ENCODE results near the gene SLC7A8.
"Not testable (repeated sequence)": the region's sequence is repeated elsewhere in the genome, so short reads cannot be mapped to it uniquely, and the experiment has no call there.

Gene SLC7A8

DNA sequence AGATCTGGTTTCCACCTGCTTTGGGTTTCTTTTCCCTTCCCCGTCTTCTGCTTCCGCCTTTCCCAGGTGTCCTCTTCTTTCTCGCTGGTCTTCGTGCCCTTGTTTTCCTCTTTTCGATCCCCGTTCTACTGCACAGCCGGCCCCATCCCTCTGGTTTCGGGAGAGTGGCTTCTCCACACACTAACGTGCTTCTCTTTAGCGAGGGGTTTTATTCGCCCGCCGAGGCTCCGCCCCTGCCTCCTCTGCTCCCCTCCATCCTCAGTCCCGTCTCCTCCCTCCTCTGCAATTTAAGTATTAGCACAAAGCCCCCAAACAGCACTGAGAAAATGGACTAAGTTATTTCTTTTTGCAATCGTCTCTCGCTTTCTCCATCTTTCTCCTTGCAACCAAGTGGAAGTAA lies at the start of gene SLC7A8:
TSS of gene SLC7A8 (minus strand) at position 182 of the 400 bp plus-strand sequence. CDS start 746 bp downstream, outside the sequence.
- no peak within 1 kb of the TSS; the same call in 1 of the 2 replicates for H3K9ac ChIP-seq (ENCODE audit: low read depth, low read length)

DNA sequence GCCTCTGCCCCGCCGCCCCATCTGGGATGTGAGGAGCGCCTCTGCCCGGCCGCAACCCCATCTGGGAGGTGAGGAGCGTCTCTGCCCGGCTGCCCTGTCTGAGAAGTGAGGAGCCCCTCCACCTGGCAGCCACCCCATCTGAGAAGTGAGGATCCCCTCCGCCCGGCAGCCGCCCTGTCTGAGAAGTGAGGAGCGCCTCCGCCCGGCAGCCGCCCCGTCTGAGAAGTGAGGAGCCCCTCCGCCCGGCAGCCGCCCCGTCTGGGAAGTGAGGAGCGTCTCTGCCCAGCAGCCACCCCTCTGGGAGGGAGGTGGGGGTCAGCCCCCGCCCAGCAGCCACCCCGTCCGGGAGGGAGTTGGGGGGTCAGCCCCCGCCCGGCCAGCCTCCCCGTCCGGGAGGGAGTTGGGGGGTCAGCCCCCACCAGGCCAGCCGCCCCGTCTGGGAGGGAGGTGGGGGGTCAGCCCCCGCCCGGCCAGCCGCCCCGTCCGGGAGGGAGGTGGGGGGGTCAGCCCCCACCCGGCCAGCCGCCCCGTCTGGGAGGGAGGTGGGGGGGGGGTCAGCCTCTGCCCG lies 48.9 kb upstream of the SLC7A8 start:
- H3K9me3 ChIP-seq (ENCODE audit: control insufficient read depth, insufficient read depth, low read length); H3K4me1 ChIP-seq (ENCODE audit: control insufficient read depth, insufficient read depth, low read length); H3K9ac ChIP-seq (ENCODE audit: low read depth, low read length); H3K27ac ChIP-seq (ENCODE audit: low read depth, low read length); H3K4me3 ChIP-seq (ENCODE audit: low read depth, low read length); H3K27me3 ChIP-seq (ENCODE audit: control insufficient read depth, insufficient read depth, low read length); H3K36me3 ChIP-seq (ENCODE audit: control insufficient read depth, insufficient read depth, low read length): not testable (repeated sequence)

More for the DNA sequence above, at the start of gene SLC7A8:
- Histone ChIP-seq H3K4me1 (ENCODE audit: control insufficient read depth, insufficient read depth, low read length) (peaks cover 22% of the 10 kb centered on the region), H3K27me3 (ENCODE audit: control insufficient read depth, insufficient read depth, low read length) (no peaks in the 10 kb centered on the region), H3K36me3 (ENCODE audit: control insufficient read depth, insufficient read depth, low read length) (no peaks in the 10 kb centered on the region), H3K27ac (ENCODE audit: low read depth, low read length) (peak within 1 kb of the TSS; percentile 52), H3K9me3 (ENCODE audit: control insufficient read depth, insufficient read depth, low read length) (no peaks in the 10 kb centered on the region), H3K4me3 (ENCODE audit: low read depth, low read length) (peak within 1 kb of the TSS; percentile 77)

DNA sequence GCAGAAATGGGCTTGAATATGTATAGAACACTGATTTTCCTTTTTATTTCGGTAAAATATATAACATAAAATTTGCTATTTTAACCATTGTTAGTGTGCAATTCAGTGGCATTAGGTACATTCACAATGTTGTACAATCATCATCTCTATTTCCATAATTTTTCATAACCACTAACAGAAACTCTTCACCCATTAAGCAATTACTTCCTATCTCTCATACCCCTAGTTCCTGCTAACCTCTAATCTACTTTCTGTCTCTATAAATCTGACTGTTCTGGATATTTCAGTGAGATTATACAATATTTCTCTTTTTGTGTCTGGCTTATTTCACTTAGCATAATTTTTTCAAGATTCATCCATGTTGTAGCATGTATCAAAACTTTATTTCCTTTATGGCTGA lies 45.4 kb upstream of the SLC7A8 start:
- H3K4me3 ChIP-seq (ENCODE audit: low read depth, low read length), result no peak overlapping the region
- no peaks in the 10 kb centered on the region for H3K27me3 ChIP-seq (ENCODE audit: control insufficient read depth, insufficient read depth, low read length)
- peaks cover 4% of the 10 kb centered on the region; the same call in 1 of the 2 replicates for H3K9me3 ChIP-seq (ENCODE audit: control insufficient read depth, insufficient read depth, low read length)
- H3K27ac ChIP-seq (ENCODE audit: low read depth, low read length), result no peak overlapping the region
- no peaks in the 10 kb centered on the region for H3K4me1 ChIP-seq (ENCODE audit: control insufficient read depth, insufficient read depth, low read length)
- H3K36me3 ChIP-seq (ENCODE audit: control insufficient read depth, insufficient read depth, low read length), result no peaks in the 10 kb centered on the region
- no peak overlapping the region for H3K9ac ChIP-seq (ENCODE audit: low read depth, low read length)

DNA sequence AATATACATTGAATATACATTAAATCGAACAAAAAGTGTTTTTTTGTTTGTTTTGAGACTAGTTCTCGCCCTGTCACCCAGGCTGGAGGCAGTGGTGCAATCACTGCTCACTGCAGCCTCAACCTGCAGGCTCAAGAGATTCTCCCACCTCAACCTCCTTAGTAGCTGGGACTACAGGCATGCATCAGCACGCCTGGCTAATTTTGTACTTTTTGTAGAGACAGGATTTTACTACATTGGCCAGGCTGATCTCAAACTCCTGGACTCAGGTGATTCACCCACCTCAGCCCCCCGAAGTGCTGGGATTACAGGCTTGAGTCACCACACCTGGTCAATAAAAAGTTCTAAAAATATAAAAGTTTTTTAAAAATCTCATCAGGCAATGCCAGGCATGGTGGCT lies 44.1 kb upstream of the SLC7A8 start:
- peaks cover 4% of the 10 kb centered on the region; the same call in 1 of the 2 replicates for H3K9me3 ChIP-seq (ENCODE audit: control insufficient read depth, insufficient read depth, low read length)
- no peaks in the 10 kb centered on the region for H3K36me3 ChIP-seq (ENCODE audit: control insufficient read depth, insufficient read depth, low read length)
- no peaks in the 10 kb centered on the region for H3K27me3 ChIP-seq (ENCODE audit: control insufficient read depth, insufficient read depth, low read length)
- H3K27ac ChIP-seq (ENCODE audit: low read depth, low read length), result no peak overlapping the region
- H3K4me3 ChIP-seq (ENCODE audit: low read depth, low read length), result no peak overlapping the region
- H3K9ac ChIP-seq (ENCODE audit: low read depth, low read length), result no peak overlapping the region
- H3K4me1 ChIP-seq (ENCODE audit: control insufficient read depth, insufficient read depth, low read length), result no peaks in the 10 kb centered on the region

DNA sequence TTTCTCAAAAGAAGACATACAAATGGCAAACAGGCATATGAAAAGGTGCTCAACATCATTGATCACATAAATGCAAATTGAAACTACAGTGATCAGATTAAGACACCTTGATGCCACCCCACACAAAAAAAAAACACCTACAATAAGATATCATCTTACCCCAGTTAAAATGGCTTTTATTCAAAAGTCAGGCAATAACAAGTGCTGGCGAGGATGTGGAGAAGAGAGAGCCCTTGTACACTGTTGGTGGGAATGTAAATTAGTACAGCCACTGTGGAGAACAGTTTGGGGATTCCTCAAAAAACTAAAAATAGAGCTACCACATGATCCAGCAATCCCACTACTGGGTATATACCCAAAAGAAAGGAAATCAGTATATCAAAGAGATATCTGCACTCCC lies 41.5 kb upstream of the SLC7A8 start:
- H3K9ac ChIP-seq (ENCODE audit: low read depth, low read length); H3K27ac ChIP-seq (ENCODE audit: low read depth, low read length); H3K4me3 ChIP-seq (ENCODE audit: low read depth, low read length); H3K27me3 ChIP-seq (ENCODE audit: control insufficient read depth, insufficient read depth, low read length); H3K36me3 ChIP-seq (ENCODE audit: control insufficient read depth, insufficient read depth, low read length); H3K4me1 ChIP-seq (ENCODE audit: control insufficient read depth, insufficient read depth, low read length); H3K9me3 ChIP-seq (ENCODE audit: control insufficient read depth, insufficient read depth, low read length): not testable (repeated sequence)

DNA sequence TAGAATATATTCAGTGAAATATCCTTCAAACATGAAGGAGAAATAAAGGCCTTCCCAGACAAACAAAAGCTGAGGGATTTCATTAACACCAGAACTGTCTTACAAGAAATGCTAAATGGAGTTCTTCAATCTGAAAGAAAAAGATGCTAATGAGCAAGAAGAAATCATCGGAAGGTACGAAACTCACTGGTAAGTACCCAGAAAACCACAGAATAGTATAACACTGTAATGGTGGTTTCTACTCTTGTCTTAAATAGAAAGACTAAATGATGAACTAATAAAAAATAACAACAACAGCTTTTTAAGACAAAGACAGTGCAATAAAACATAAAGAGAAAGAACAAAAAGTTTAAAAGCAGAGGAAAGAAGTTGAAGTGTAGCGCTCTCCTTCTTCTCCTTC lies 35.6 kb upstream of the SLC7A8 start:
- Histone ChIP-seq H3K4me1 (ENCODE audit: control insufficient read depth, insufficient read depth, low read length) (0 out of 2 replicates have a peak, but pooled peaks cover 7% of the 10 kb centered on the region), H3K27ac (ENCODE audit: low read depth, low read length) (no peak overlapping the region), H3K9me3 (ENCODE audit: control insufficient read depth, insufficient read depth, low read length) (peaks cover 4% of the 10 kb centered on the region; the same call in 1 of the 2 replicates), H3K4me3 (ENCODE audit: low read depth, low read length) (no peak overlapping the region), H3K9ac (ENCODE audit: low read depth, low read length) (no peak overlapping the region), H3K27me3 (ENCODE audit: control insufficient read depth, insufficient read depth, low read length) (no peaks in the 10 kb centered on the region; the same call in 1 of the 2 replicates), H3K36me3 (ENCODE audit: control insufficient read depth, insufficient read depth, low read length) (no peaks in the 10 kb centered on the region)

DNA sequence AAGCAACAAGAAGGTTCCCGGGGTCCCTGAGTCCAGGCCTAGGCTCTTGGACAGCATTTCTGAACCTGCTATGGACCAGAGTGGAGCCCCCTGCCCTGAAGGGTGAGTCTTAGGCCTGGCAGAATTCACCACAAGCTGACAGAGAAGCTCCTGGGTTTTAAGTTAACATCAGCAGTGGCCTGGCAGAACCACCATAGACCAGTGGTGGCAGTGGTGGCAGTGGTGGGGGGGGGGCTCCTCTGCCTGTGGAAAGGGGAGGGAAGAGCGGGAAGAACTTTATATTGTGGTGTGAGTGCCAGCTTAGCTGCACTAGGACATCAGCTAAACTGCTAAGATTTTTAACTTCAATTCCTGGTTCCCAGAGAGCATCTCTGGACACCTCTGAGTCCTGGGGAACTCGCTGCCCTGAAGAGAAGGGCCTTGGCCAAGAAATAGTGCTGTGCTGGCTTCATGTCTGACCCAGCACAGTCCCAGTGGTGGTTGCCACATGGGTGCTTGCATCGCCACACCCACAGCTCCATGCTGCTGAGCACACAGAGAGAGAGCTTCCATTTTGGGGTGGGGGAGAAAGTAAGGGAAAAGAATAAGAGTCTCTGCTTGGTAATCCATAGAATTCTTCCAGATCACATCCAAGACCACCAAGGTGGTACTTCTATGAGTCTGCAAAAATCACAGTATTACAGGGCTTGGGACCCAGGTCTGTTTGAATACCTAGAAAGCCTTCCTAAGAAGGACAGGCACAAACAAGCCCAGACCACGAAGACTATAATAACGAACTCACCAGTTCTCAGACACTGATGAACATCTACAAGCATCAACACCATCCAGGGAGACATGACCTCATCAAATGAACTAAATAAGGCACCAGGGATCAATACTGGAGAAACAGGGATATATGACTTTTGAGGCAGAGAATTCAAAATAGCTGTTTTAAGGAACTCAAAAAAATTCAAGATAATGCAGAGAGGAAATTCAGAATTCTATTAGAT lies 33.9 kb upstream of the SLC7A8 start:
- peaks cover 4% of the 10 kb centered on the region; the same call in 1 of the 2 replicates for H3K9me3 ChIP-seq (ENCODE audit: control insufficient read depth, insufficient read depth, low read length)
- H3K9ac ChIP-seq (ENCODE audit: low read depth, low read length), result no peak overlapping the region
- no peak overlapping the region for H3K27ac ChIP-seq (ENCODE audit: low read depth, low read length)

DNA sequence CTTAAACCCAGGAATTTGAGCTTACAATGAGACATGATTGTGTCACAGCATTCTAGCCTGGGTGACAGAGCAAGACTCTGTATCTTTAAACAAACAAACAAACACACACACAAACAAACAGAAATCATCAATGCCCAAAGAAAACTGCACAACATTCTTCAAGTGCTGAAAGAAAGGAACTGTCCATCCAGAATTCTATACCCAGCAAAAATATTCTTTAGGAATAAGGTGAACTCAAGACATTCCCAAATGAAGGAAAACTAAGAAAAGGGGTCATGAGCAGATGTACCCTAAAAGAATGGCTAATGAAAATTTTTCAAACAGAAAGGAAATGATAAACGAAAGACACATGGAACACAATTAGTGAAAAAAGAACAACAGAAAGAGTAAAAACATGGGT lies 32.0 kb upstream of the SLC7A8 start:
- H3K4me3 ChIP-seq (ENCODE audit: low read depth, low read length), result no peak overlapping the region
- no peak overlapping the region for H3K27ac ChIP-seq (ENCODE audit: low read depth, low read length)
- H3K27me3 ChIP-seq (ENCODE audit: control insufficient read depth, insufficient read depth, low read length), result no peaks in the 10 kb centered on the region; the same call in 1 of the 2 replicates
- H3K36me3 ChIP-seq (ENCODE audit: control insufficient read depth, insufficient read depth, low read length), result no peaks in the 10 kb centered on the region
- 0 out of 2 replicates have a peak, but pooled peaks cover 7% of the 10 kb centered on the region for H3K4me1 ChIP-seq (ENCODE audit: control insufficient read depth, insufficient read depth, low read length)
- peaks cover 4% of the 10 kb centered on the region; the same call in 1 of the 2 replicates for H3K9me3 ChIP-seq (ENCODE audit: control insufficient read depth, insufficient read depth, low read length)
- H3K9ac ChIP-seq (ENCODE audit: low read depth, low read length), result no peak overlapping the region

More for the DNA sequence above, 33.9 kb upstream of the SLC7A8 start:
- Histone ChIP-seq H3K36me3 (ENCODE audit: control insufficient read depth, insufficient read depth, low read length) (no peaks in the 10 kb centered on the region), H3K27me3 (ENCODE audit: control insufficient read depth, insufficient read depth, low read length) (no peaks in the 10 kb centered on the region; the same call in 1 of the 2 replicates), H3K4me3 (ENCODE audit: low read depth, low read length) (no peak overlapping the region), H3K4me1 (ENCODE audit: control insufficient read depth, insufficient read depth, low read length) (0 out of 2 replicates have a peak, but pooled peaks cover 7% of the 10 kb centered on the region)

DNA sequence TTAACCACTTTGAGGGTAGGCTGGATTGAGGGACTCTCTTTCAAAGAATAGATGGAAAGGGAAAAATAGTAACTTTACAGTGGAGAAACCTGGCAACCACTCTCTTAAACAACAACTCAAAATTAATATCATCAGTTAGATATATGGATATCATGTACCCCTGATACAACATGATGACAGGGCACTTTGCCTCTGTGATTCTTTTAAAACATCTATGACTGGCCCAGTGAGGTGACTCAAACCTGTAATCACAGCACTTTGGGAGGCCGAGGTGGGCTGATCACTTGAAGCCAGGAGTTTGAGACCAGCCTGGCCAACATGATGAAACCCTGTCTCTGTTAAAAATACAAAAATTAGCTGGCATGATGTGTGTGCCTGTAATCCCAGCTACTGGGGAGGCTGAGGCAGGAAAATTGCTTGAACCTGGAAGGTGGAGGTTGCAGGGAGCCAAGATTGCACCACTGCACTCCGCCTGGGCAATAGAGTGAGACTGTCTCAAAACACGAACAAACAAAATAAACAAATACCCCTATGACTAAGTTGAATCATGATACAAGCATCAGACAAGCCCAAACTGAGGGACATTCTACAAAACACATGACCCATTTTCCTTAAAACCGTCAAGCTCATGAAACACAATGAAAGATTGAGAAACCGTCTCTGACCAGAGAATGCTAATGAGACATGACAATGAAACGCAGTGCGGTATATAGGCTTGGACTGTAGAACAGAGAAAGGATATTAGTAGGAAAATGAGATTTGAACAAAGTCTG lies 26.4 kb upstream of the SLC7A8 start:
- no peaks in the 10 kb centered on the region for H3K36me3 ChIP-seq (ENCODE audit: control insufficient read depth, insufficient read depth, low read length)
- H3K9me3 ChIP-seq (ENCODE audit: control insufficient read depth, insufficient read depth, low read length), result no peaks in the 10 kb centered on the region
- no peak overlapping the region for H3K9ac ChIP-seq (ENCODE audit: low read depth, low read length)
- no peaks in the 10 kb centered on the region for H3K27me3 ChIP-seq (ENCODE audit: control insufficient read depth, insufficient read depth, low read length)
- H3K27ac ChIP-seq (ENCODE audit: low read depth, low read length), result no peak overlapping the region
- H3K4me3 ChIP-seq (ENCODE audit: low read depth, low read length), result no peak overlapping the region
- peaks cover 25% of the 10 kb centered on the region for H3K4me1 ChIP-seq (ENCODE audit: control insufficient read depth, insufficient read depth, low read length)

DNA sequence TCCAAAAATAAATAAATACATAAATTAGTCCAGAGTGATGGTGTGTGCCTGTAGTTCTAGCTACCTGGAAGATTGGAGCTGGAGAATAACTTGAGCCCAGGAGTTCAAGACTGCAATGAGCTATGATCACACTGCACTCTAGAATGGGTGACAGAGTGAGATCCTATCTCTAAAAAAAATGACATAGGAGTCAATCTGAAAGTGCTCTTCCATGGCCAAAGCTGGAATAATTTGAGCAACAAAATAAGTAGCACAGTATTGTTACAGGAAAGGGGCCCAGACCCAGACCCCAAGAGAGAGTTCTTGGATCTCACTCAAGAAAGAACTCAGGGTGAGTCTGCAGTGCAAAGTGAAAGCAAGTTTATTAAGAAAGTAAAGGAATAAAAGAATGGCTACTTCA lies 24.9 kb upstream of the SLC7A8 start:
- peaks cover 25% of the 10 kb centered on the region for H3K4me1 ChIP-seq (ENCODE audit: control insufficient read depth, insufficient read depth, low read length)
- no peaks in the 10 kb centered on the region for H3K27me3 ChIP-seq (ENCODE audit: control insufficient read depth, insufficient read depth, low read length)
- no peak overlapping the region for H3K4me3 ChIP-seq (ENCODE audit: low read depth, low read length)

More for the DNA sequence above, 24.9 kb upstream of the SLC7A8 start:
- Histone ChIP-seq H3K36me3 (ENCODE audit: control insufficient read depth, insufficient read depth, low read length) (no peaks in the 10 kb centered on the region), H3K27ac (ENCODE audit: low read depth, low read length) (no peak overlapping the region), H3K9me3 (ENCODE audit: control insufficient read depth, insufficient read depth, low read length) (no peaks in the 10 kb centered on the region), H3K9ac (ENCODE audit: low read depth, low read length) (no peak overlapping the region)

All from HUES48 (cell line).